HuH-7.5 (cell line): ENCODE measurements around the gene AKAP9.
"Not testable (repeated sequence)": the region's sequence is repeated elsewhere in the genome, so short reads cannot be mapped to it uniquely, and the experiment has no call there.

Source experiments
- DNase-seq: peaks from one replicate; pipeline ENCODE4 v3.0.0; 2011; ENCODE audit warnings: low spot score

The AKAP9 gene

DNA sequence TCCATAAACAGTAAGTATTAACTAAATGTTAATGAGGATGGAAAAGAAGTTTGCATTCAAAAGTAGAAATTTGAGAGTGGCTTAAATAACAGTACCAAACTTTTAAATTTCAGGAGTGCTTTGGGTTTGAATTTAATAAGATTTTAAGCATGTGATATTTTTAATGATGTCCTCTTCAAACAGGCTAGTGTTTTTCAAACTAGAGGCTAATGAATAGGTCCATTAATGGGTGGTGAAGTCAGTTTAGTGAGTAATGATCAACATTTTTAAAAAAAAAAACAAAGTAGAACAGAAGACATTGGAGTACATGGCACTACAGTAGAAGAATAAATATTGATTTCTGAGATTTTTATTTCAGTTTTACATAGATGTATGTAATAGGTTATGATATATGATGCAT is 72.9 kb downstream of the AKAP9 start:
- no peak for DNase-seq

DNA sequence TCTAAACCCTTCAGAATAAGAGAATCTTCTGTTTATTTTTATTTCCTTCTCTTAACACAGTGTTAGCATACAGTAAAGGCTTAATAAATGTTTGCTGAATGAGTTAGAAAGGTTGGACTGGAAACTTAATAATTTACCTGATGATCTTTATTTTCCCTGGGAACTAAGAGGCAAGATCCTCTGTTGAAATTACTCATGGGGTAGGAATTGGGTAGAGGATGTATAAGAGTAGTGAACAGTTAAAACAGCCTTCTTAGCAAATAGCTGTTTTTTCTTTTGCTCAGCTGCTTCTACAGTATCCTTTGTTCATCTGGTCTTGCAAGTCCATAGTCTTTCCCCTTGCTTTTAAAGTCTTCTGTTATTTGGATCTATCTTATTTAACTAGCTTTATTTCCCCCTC is 80.0 kb downstream of the AKAP9 start:
- DNase-seq = no peak

GRCh38 chr7:92025260-92025659 is 84.6 kb downstream of the AKAP9 start:
- no peak for DNase-seq

DNA sequence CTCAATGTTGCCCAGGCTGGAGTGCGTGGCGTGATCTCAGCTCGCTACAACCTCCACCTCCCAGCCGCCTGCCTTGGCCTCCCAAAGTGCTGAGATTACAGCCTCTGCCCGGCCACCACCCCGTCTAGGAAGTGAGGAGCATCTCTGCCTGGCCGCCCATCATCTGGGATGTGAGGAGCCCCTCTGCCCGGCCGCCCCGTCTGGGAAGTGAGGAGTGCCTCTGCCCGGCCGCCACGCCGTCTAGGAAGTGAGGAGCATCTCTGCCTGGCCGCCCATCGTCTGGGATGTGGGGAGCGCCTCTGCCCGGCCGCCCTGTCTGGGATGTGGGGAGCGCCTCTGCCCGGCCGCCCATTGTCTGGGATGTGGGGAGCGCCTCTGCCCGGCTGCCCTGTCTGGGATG is 86.0 kb downstream of the AKAP9 start:
- DNase-seq = not testable (repeated sequence)

- not testable (repeated sequence) for DNase-seq
These were observed 86.5 kb downstream of the AKAP9 start for GRCh38 chr7:92027128-92027527.

- DNase-seq = no peak
These were observed 87.6 kb downstream of the AKAP9 start for GRCh38 chr7:92028226-92028625.

DNA sequence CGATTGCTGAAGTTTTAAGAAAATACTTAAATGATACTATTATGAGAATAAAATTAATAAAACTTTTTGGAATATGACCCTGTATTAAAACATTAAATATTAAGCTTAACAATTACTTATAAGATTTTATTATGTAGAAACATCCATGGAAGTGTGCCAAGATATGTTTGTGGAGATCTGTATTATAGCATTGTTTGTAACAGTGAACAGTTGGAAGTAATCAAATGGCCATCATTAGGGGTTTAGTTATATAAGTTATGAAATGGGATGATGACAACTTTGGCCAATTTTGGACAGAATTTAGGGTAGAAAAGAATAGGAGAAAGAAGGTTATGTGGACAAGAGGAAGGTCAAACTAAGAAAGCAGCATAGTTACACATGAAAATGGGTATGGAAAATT is 88.0 kb downstream of the AKAP9 start:
- DNase-seq = no peak

GRCh38 chr7:92034116-92034515 is 93.5 kb downstream of the AKAP9 start:
- DNase-seq = no peak

DNA sequence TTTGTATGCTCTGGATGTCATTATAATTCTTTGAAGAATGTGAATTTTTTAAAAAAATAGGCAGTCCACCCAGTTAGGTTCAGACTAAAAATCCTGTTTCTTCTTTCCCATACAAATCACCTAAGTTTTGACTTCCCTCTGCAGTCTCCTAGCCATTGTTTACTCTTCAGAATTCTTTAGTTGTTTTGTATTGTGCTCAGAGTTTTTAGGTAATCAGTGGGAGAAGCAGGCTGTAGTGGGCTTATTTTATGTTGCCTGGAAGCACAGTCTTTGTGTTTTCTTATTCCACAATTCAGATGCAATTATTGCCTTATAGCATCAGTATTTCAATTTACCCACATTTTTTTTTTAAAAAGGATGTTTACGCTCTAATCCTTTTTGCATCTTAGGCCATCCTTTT is 94.9 kb downstream of the AKAP9 start:
- DNase-seq = no peak

- DNase-seq = no peak
These were observed 99.2 kb downstream of the AKAP9 start for GRCh38 chr7:92039900-92040299.

GRCh38 chr7:92042056-92042737 is 101.5 kb downstream of the AKAP9 start:
- peak; percentile 43 for DNase-seq

GRCh38 chr7:92043098-92043497 is 102.4 kb downstream of the AKAP9 start:
- DNase-seq = no peak

DNA sequence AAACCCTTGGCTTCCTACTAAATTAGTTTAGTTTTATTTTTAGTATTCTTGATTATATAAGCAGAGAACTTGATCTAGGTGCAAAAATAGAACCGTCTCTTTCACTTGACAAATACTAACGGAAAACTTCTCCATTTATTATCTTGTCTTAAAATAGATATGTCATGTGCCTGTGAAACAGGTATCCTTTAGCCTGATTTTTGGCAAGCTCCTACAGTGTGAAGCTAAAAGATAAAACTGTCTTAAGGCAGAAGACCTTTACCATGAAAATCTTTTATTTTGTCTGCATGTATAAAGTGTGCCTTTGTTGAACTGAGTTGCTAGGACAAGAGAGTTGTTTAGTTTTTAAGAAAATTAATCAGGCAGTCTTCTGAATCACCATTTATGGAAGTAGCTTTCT is 103.0 kb downstream of the AKAP9 start:
- no peak for DNase-seq

DNA sequence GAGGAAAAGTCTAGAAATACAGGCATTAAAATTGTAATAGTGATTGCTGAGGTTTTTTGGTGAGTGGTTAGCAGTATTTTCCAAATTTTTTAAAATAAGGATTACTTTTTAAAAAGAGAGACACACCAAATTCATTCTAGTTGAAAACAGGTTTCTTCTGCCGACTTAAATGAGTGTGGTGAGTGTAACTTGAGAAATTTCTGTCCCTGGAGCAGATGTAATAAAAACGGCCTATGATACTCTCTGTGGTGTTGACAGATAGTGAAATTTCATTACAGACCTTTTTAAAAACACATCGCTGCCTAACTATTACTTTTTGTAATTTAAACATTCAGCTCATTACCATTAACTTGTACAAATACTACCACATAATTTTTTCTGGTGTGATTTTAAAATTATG is 103.5 kb downstream of the AKAP9 start:
- no peak for DNase-seq

GRCh38 chr7:92044940-92045339 is 104.3 kb downstream of the AKAP9 start:
- DNase-seq = no peak

DNA sequence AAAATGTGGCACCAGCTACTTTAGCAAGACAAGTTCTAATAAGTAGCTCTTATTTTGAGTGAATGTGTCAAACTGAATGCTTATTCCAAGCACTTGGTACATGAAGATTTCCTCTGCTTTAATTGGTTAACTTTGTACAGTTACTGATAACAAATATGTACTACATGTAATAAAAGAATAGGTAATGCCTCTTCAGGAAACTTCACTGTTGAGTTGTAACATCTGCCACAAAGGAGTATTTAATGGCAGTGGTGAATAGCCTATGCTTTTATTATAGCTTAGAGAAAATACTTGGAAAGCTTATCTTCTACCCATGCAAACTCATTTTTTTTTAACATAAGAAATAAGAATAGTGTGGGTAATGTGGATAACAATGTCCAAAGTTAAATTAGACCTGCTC is 111.0 kb downstream of the AKAP9 start:
- DNase-seq = no peak

DNA sequence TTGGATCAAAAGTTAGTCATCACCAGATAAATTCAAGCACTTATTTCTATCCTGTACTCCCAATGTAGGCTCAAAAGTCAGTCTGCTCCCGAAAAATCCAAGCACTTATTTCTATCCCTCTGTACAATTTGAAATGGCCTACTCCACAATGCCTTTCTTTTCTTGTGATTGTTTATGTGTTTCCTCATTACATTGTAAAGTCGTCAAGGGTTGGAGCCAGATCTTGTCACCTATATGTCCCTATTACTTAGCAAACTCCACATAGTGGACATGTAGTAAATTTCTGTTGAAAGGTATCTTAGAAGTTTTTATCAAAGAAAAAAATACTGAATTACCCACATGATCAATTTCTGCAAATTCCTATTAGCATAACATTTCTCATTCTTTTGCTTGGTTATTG is 111.5 kb downstream of the AKAP9 start:
- DNase-seq = no peak

- no peak for DNase-seq
These were observed 112.0 kb downstream of the AKAP9 start for GRCh38 chr7:92052684-92053083.

DNA sequence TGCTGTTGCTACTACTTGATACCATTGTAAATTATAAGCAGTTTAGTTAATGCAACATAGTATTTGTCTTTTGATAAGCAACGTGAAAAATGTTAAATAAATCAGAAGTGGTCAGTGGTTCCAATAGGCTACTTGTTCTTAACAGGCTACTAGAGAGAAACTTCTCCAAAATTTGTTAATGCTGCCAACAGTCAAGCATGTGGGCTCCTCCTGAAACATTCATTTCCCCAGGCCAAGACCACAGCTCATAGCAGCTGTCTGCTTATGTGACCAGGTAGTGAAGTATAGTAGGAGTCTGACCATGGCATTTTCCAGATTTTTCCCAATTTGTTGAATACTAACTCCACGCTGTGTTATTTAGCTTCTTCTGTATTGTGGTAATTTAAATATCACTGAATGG is 112.7 kb downstream of the AKAP9 start:
- no peak for DNase-seq

- DNase-seq = no peak
These were observed 115.6 kb downstream of the AKAP9 start for GRCh38 chr7:92056286-92056685.

DNA sequence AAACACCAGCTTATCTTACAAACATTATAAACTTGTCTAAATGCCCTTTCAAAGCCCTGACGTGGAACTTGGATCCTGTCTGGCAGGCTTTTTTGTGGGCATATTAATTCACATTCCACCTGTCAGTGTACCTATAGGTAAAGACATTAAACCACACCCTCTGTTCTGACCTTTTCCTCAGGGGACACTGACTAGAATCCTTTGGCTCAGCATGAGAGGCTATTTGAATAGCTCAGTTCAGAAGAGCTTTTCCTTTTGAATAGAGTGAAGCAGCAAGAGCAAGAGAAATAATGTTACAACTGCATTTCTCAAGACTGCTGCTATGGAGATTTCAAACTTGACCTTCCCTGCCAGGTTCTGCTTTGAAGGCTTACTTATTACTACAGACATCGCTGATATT is 116.7 kb downstream of the AKAP9 start:
- DNase-seq = no peak

DNA sequence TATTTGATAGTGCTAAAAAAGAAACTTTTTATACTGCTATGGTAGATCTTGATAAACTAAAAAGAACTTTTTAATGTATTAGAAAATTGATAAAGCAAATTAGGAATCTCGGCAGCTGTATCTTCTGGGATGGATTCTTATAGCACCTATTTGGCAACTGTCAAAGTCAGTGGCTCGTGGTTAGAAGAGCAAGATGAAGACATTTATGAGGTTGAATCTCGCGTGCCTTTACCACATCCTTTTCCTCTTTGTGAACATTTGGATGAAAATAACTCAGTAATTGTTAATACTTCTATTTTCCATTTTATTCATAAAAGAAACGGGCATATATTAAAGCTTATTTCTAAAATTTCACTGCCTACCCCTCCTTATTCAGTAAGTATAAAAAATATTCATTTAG is 117.4 kb downstream of the AKAP9 start:
- DNase-seq = no peak

DNA sequence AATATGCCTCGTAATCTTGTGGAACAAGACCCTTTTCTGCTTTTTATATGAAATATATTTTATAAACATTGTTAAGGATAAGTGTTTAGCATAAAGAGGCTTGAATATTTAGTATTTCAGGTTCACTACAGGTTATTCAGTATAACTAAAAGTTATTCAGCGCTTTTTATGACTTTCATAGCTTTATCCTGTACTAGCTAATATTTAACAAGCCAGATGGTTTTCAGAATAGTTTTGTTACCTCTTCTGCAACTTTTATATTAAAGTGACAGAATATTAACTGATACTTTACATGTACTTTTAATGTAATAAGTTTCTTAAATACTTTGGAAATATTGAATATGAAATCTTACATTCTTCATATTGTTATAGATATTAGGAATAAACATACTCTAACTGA is 118.2 kb downstream of the AKAP9 start:
- DNase-seq = no peak

- DNase-seq = no peak
These were observed 120.5 kb downstream of the AKAP9 start for GRCh38 chr7:92061154-92061553.
